Measurements from ENCODE around the gene NCAPD3.

- TF ChIP-seq PPARA (CRISPR knock-in tag; IDR thresholded peaks at IDR 0.05; ENCODE audit: borderline replicate concordance) (no peak), ZNF8 (CRISPR knock-in tag; IDR thresholded peaks at IDR 0.05) (no peak), CSDC2 (CRISPR knock-in tag; IDR thresholded peaks at IDR 0.05) (no peak), CREB5 (CRISPR knock-in tag; IDR thresholded peaks at IDR 0.05; ENCODE audit: low read depth) (no peak), PATZ1 (CRISPR knock-in tag; IDR thresholded peaks at IDR 0.05; ENCODE audit: borderline replicate concordance) (no peak), TSHZ2 (CRISPR knock-in tag; IDR thresholded peaks at IDR 0.05) (no peak), ZFP3 (CRISPR knock-in tag; IDR thresholded peaks at IDR 0.05) (no peak), ARNTL (CRISPR knock-in tag; IDR thresholded peaks at IDR 0.05; ENCODE audit: borderline replicate concordance, low read depth) (no peak), TOX (CRISPR knock-in tag; IDR thresholded peaks at IDR 0.05; ENCODE audit: borderline replicate concordance) (no peak)
Measured at GRCh38 chr11:134252346-134253187, 28.8 kb upstream of the NCAPD3 start.
